ENCODE data around the gene ARSA.
"Not testable (repeated sequence)": the region's sequence is repeated elsewhere in the genome, so short reads cannot be mapped to it uniquely, and the experiment has no call there.

- TF ChIP-seq EZH2 (IDR thresholded peaks at IDR 0.05); FOXP2 (optimal IDR thresholded peaks at IDR 0.05; ENCODE audit: control extremely low read depth, extremely low read length, insufficient read depth); POLR2AphosphoS5 (IDR thresholded peaks at IDR 0.05; ENCODE audit: borderline replicate concordance, low read depth, low read length): not testable (repeated sequence)
Measured at GRCh38 chr22:50659711-50660110, 31.8 kb upstream of the ARSA start.

Measured in SK-N-MC (cell line).